ENCODE results near the gene CNTN4.

CNTN4 gene

GRCh38 chr3:2861920-2862319 is 763.3 kb downstream of the CNTN4 start:
- H3K27me3 Mint-ChIP-seq, result peaks cover 4% of the 10 kb centered on the region
- H3K4me1 Mint-ChIP-seq (ENCODE audit: low read depth), result no peaks in the 10 kb centered on the region
- H3K4me3 Mint-ChIP-seq, result no peak overlapping the region
- H3K36me3 Mint-ChIP-seq, result no peaks in the 10 kb centered on the region
- no peaks in the 10 kb centered on the region for H3K9me3 Mint-ChIP-seq (ENCODE audit: low read depth)
- H3K27ac Mint-ChIP-seq, result no peak overlapping the region

DNA sequence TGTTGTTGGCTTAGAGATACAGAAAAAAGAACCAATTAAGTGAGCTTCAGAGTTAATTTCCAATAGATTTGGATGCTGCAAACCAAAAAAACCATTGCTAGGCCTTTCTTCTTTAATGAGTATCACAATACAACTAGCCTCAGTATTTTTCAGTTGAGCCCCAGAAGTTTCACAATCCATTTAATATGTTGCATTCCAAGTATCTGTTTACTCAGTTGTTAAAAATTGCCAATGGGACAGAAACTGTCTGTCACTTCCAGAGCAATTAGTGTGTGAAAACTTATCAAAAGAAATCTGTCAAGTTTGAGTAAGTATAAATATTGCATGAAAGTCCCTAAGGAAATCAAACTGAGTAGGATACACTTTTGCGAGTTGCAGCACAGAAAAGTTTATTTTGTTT is 763.7 kb downstream of the CNTN4 start:
- H3K4me1 Mint-ChIP-seq (ENCODE audit: low read depth), result no peaks in the 10 kb centered on the region
- no peaks in the 10 kb centered on the region for H3K36me3 Mint-ChIP-seq
- no peaks in the 10 kb centered on the region for H3K9me3 Mint-ChIP-seq (ENCODE audit: low read depth)
- H3K4me3 Mint-ChIP-seq, result no peak overlapping the region
- peaks cover 4% of the 10 kb centered on the region for H3K27me3 Mint-ChIP-seq
- H3K27ac Mint-ChIP-seq, result no peak overlapping the region

DNA sequence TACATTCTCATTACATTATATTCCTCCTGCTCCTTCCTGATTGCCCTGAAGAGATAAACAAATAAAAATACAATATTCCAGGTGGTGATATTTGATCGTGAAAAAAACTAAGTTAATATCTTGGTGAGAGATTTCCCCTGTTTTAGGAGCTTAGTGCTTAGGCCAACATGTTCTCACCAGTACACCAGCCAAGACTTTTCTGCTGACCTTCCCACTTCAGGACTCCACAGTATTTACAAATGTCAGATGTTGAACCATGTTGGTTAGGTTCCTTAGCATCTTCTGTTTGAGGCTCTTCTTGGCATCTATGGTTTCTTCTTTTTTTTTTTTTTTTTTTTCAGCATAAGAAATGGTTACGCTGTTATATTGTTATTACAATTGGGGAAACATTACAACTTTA is 764.5 kb downstream of the CNTN4 start:
- H3K4me3 Mint-ChIP-seq, result no peak overlapping the region
- H3K27ac Mint-ChIP-seq, result no peak overlapping the region
- H3K9me3 Mint-ChIP-seq (ENCODE audit: low read depth), result no peaks in the 10 kb centered on the region
- H3K36me3 Mint-ChIP-seq, result no peaks in the 10 kb centered on the region
- H3K4me1 Mint-ChIP-seq (ENCODE audit: low read depth), result no peaks in the 10 kb centered on the region
- H3K27me3 Mint-ChIP-seq, result peaks cover 4% of the 10 kb centered on the region

DNA sequence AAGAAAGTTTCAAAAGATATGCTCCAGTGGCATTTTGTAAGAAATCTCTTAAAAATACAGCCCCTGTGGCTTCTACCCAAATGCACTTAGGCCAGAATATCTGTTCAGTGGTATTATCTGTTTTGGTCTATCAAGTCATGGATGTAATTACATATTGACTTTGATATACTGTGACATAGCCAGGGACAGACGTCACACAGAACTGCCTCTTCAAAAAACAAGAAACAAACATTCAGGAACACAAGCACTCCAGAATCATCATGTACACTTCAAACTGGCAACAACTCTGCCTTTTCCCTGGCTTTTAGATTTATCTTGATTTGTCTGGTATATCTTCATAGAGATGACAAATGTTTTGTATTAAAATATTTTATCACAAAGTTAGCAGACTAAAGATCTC is 771.2 kb downstream of the CNTN4 start:
- Mint-ChIP-seq H3K4me3 (no peak overlapping the region), H3K27ac (no peak overlapping the region), H3K27me3 (no peaks in the 10 kb centered on the region), H3K9me3 (ENCODE audit: low read depth) (no peaks in the 10 kb centered on the region), H3K4me1 (ENCODE audit: low read depth) (no peaks in the 10 kb centered on the region), H3K36me3 (no peaks in the 10 kb centered on the region)

- Mint-ChIP-seq H3K36me3 (no peaks in the 10 kb centered on the region), H3K27me3 (no peaks in the 10 kb centered on the region), H3K4me3 (no peak overlapping the region), H3K4me1 (ENCODE audit: low read depth) (no peaks in the 10 kb centered on the region), H3K27ac (no peak overlapping the region), H3K9me3 (ENCODE audit: low read depth) (no peaks in the 10 kb centered on the region)
Observed at GRCh38 chr3:2870724-2871333, 772.2 kb downstream of the CNTN4 start.

- no peaks in the 10 kb centered on the region for H3K9me3 Mint-ChIP-seq (ENCODE audit: low read depth)
- H3K36me3 Mint-ChIP-seq, result no peaks in the 10 kb centered on the region
- no peaks in the 10 kb centered on the region for H3K4me1 Mint-ChIP-seq (ENCODE audit: low read depth)
- no peaks in the 10 kb centered on the region for H3K27me3 Mint-ChIP-seq
- H3K27ac Mint-ChIP-seq, result no peak overlapping the region
- no peak overlapping the region for H3K4me3 Mint-ChIP-seq
Observed at GRCh38 chr3:2872884-2873283, 774.2 kb downstream of the CNTN4 start.

DNA sequence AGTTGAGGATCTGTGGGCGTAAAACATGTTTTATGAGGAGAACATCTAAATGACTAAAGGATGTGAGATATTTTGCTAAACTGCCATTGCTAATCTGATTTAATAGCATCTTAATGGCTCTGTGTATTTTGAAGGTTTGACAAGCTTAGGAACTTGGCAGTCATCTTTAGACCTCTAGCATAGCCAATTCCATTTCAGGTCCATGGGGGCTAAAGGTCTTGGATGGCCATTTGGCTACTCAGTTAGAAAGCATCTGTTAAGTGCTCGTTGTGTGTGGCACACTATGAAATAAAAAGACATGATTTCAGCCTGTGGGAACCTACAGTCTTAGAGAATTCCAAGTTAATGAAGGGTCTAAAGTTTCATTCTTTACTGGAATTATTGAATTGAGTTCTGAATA is 775.3 kb downstream of the CNTN4 start:
- H3K36me3 Mint-ChIP-seq, result no peaks in the 10 kb centered on the region
- H3K4me1 Mint-ChIP-seq (ENCODE audit: low read depth), result no peaks in the 10 kb centered on the region
- H3K27me3 Mint-ChIP-seq, result no peaks in the 10 kb centered on the region
- H3K4me3 Mint-ChIP-seq, result no peak overlapping the region
- no peak overlapping the region for H3K27ac Mint-ChIP-seq
- H3K9me3 Mint-ChIP-seq (ENCODE audit: low read depth), result no peaks in the 10 kb centered on the region

DNA sequence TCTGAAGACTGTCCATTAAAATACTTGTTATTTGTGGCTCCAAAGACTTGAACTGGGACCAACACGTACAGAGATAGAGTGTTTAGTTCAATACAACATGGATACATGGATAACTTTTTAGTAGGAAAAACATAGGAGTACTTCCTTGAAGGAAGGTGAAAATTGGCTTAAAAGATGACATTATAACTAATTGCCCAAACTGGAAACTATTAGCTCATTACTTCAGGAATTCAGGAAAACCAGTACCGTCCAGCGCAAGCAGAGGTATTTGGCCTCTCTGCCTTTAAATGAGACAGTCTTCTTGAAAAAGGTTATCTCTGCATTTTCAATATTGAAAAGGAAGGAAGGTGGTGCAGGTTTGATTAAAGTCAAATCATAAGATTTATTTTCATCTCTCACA is 777.0 kb downstream of the CNTN4 start:
- Mint-ChIP-seq H3K27me3 (no peaks in the 10 kb centered on the region), H3K4me1 (ENCODE audit: low read depth) (no peaks in the 10 kb centered on the region), H3K27ac (no peak overlapping the region), H3K9me3 (ENCODE audit: low read depth) (no peaks in the 10 kb centered on the region), H3K4me3 (no peak overlapping the region), H3K36me3 (no peaks in the 10 kb centered on the region)

DNA sequence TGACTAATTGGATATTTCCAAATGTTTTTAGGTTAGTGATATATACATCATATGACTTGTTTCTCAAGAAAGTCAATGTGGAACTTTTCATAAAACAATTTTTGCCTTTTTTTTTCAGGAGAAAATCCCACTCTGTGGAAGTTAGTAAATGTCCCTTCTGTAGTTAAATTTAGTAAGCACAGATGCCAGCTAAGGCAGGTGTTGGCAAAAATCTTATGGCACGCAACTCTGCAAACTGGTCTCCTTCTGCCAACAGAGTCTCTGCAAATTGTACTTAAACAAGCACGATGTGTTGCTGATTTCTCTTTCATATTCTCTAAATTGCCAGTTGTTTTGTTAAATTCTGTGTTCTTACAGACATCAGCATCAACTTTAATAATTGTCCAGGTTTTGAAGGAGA is 777.7 kb downstream of the CNTN4 start:
- Mint-ChIP-seq H3K4me1 (ENCODE audit: low read depth) (no peaks in the 10 kb centered on the region), H3K9me3 (ENCODE audit: low read depth) (no peaks in the 10 kb centered on the region), H3K27me3 (no peaks in the 10 kb centered on the region), H3K4me3 (no peak overlapping the region), H3K36me3 (no peaks in the 10 kb centered on the region), H3K27ac (no peak overlapping the region)

- no peak overlapping the region for H3K27ac Mint-ChIP-seq
- H3K4me3 Mint-ChIP-seq, result no peak overlapping the region
- no peaks in the 10 kb centered on the region for H3K27me3 Mint-ChIP-seq
- H3K4me1 Mint-ChIP-seq (ENCODE audit: low read depth), result no peaks in the 10 kb centered on the region
- no peaks in the 10 kb centered on the region for H3K9me3 Mint-ChIP-seq (ENCODE audit: low read depth)
- H3K36me3 Mint-ChIP-seq, result no peaks in the 10 kb centered on the region
Observed at GRCh38 chr3:2879023-2879422, 780.4 kb downstream of the CNTN4 start.

DNA sequence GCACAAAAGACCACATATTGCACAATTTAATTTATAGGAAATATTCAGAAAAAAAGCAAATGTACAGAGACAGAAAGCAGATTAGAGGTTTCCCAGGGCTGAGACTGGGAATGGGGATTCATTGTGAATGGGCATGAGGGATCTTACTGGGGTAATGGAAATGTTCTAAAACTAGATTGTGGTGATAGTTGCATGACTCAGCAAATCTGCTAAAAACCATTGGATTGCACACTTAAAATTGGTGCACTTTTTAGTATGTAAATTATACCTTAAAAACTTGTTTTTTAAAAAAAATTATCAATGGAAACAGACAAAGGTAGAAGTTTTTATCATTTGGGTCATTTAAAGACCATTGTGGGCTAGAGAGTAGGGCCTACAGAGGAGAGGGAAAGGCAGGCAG is 780.9 kb downstream of the CNTN4 start:
- H3K27me3 Mint-ChIP-seq, result no peaks in the 10 kb centered on the region
- no peak overlapping the region for H3K4me3 Mint-ChIP-seq
- no peak overlapping the region for H3K27ac Mint-ChIP-seq
- no peaks in the 10 kb centered on the region for H3K9me3 Mint-ChIP-seq (ENCODE audit: low read depth)
- H3K4me1 Mint-ChIP-seq (ENCODE audit: low read depth), result no peaks in the 10 kb centered on the region
- H3K36me3 Mint-ChIP-seq, result no peaks in the 10 kb centered on the region

DNA sequence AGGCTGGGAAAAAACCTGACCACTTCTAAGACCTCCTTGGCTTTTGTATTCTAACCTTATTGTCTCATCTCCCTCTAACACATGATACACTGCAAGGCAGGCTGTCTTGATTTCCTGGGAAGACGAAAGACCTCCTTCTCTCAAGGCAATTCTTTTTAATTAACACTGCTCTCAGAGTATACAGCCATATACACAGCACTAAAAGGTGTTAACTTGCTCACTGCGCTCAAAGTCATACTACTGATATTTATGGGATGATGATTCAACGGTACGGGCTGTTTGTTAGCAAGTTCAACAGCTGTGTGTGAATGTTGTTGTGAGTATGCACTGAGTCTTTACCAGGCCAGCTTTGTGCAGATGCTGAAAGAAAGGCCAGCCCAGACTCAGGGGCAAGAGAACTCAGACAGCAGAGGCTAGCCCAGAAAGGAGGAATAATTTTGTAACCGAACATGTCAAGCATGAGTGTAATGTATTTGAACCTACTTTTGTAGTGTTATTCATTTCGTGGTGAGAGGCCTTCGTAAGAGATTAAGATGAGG is 781.6 kb downstream of the CNTN4 start:
- Mint-ChIP-seq H3K36me3 (no peaks in the 10 kb centered on the region), H3K27me3 (no peaks in the 10 kb centered on the region), H3K4me1 (ENCODE audit: low read depth) (no peaks in the 10 kb centered on the region), H3K9me3 (ENCODE audit: low read depth) (no peaks in the 10 kb centered on the region), H3K27ac (no peak overlapping the region), H3K4me3 (no peak overlapping the region)

- no peak overlapping the region for H3K4me3 Mint-ChIP-seq
- H3K9me3 Mint-ChIP-seq (ENCODE audit: low read depth), result no peaks in the 10 kb centered on the region
- H3K27me3 Mint-ChIP-seq, result no peaks in the 10 kb centered on the region
- H3K27ac Mint-ChIP-seq, result no peak overlapping the region
- H3K36me3 Mint-ChIP-seq, result no peaks in the 10 kb centered on the region
- H3K4me1 Mint-ChIP-seq (ENCODE audit: low read depth), result no peaks in the 10 kb centered on the region
Observed at GRCh38 chr3:2883283-2883682, 784.6 kb downstream of the CNTN4 start.

GRCh38 chr3:2888592-2888991 is 789.9 kb downstream of the CNTN4 start:
- Mint-ChIP-seq H3K36me3 (no peaks in the 10 kb centered on the region), H3K4me1 (ENCODE audit: low read depth) (no peaks in the 10 kb centered on the region), H3K9me3 (ENCODE audit: low read depth) (no peaks in the 10 kb centered on the region), H3K27me3 (no peaks in the 10 kb centered on the region), H3K27ac (no peak overlapping the region), H3K4me3 (no peak overlapping the region)

GRCh38 chr3:2889736-2890135 is 791.1 kb downstream of the CNTN4 start:
- Mint-ChIP-seq H3K4me1 (ENCODE audit: low read depth) (no peaks in the 10 kb centered on the region), H3K36me3 (no peaks in the 10 kb centered on the region), H3K27me3 (no peaks in the 10 kb centered on the region), H3K27ac (no peak overlapping the region), H3K4me3 (no peak overlapping the region), H3K9me3 (ENCODE audit: low read depth) (no peaks in the 10 kb centered on the region)

DNA sequence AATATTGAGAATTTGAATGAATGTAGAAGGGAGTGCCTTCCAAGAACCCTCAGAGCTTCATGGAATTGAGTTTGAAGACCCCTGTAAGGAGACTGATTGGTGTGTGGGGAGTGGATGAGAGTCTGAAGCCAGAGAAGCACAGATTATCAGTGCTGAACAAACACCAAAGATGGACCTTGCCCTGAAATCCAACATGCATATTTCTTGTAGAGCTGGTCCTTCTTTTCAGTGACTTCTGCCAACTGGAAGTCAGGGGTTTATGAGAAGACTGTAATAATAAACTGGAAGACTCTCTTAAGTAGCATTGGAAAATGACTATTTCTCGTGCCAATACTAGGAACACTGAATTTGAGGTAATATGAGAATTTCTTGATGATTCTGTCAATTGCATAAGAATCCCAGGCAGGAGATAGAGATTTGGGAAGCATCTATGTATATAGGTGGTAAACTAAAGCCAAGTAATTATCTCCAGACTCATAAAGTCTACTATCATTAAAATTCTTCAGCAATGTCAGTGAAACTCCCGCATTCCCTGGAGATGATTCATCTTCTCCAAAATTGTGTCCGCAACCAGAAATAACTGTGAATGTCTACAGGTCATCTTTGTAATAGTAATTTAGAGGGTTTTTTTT is 797.8 kb downstream of the CNTN4 start:
- Mint-ChIP-seq H3K27me3 (peaks cover 2% of the 10 kb centered on the region), H3K27ac (no peak overlapping the region), H3K4me1 (ENCODE audit: low read depth) (no peaks in the 10 kb centered on the region), H3K9me3 (ENCODE audit: low read depth) (no peaks in the 10 kb centered on the region), H3K4me3 (no peak overlapping the region), H3K36me3 (no peaks in the 10 kb centered on the region)

Measured in activated naive CD8-positive, alpha-beta T cell (primary cell).